CD14-positive monocyte (primary cell): ENCODE results near the gene STX2. TPM values are rescaled to one million over a fixed set of nuclear protein-coding genes. Genes with fewer than 3 reads are reported as not detected.
A peak's percentile ranks its signal among the peaks of the same experiment; 100 is the strongest.

ENCODE experiments used
- DNase-seq, 3 donors: peaks; one replicate each; pipeline ENCODE4 v3.0.0-alpha.2; 2011 to 2022
- H2AFZ ChIP-seq: 2 replicates; pipeline ENCODE4 v1.6.0; 2012; ENCODE audit warnings: mild to moderate bottlenecking, low read depth, low read length, inconsistent platforms; ENCODE audit not compliant: insufficient read depth, poor library complexity, severe bottlenecking
- H3K27ac ChIP-seq, 2 donors: 1 replicate in 1 of 2; 2 replicates in 1 of 2; pipeline ENCODE4 v1.5.1; 2012 to 2013; ENCODE audit warnings: low read length in 2 of 2, control low read depth in 1 of 2, inconsistent platforms in 1 of 2, low read depth in 1 of 2, mild to moderate bottlenecking in 1 of 2
- H3K27me3 ChIP-seq, 2 donors: one replicate each; pipeline versions ENCODE4 v1.6.0 to v1.6.1; 2011 to 2013; ENCODE audit warnings: low read length in 2 of 2; ENCODE audit not compliant: control insufficient read depth in 2 of 2, insufficient read depth in 2 of 2
- H3K36me3 ChIP-seq, 2 donors: replicated peaks in 1 of 2; 1 replicate in 1 of 2; 2 replicates in 1 of 2; pipeline versions ENCODE4 v1.5.1 to v1.6.1; 2012 to 2013; ENCODE audit warnings: low read length in 2 of 2, control low read depth in 1 of 2, inconsistent platforms in 1 of 2, mild to moderate bottlenecking in 1 of 2; ENCODE audit not compliant: insufficient read depth in 2 of 2, control insufficient read depth in 1 of 2
- H3K4me1 ChIP-seq, 2 donors: 1 replicate in 1 of 2; 2 replicates in 1 of 2; pipeline versions ENCODE4 v1.5.1 to v1.6.1; 2012 to 2013; ENCODE audit warnings: low read length in 2 of 2, control low read depth in 1 of 2, inconsistent platforms in 1 of 2, mild to moderate bottlenecking in 1 of 2, moderate library complexity in 1 of 2; ENCODE audit not compliant: insufficient read depth in 2 of 2, control insufficient read depth in 1 of 2
- H3K4me2 ChIP-seq: replicated peaks from 2 replicates; pipeline ENCODE3; 2012; ENCODE audit warnings: low read length, moderate library complexity, mild to moderate bottlenecking; ENCODE audit not compliant: poor library complexity, severe bottlenecking; ENCODE audit errors: extremely low read depth
- H3K4me3 ChIP-seq, 3 experiments: fragments of 200-600 bp in 1 of 3; sonication (generic) in 1 of 3; replicated peaks in 1 of 3; 1 replicate in 2 of 3; 2 replicates in 1 of 3; pipeline ENCODE4 v1.5.1; 2011 to 2013; ENCODE audit warnings: low read length in 3 of 3, mild to moderate bottlenecking in 3 of 3, control low read depth in 2 of 3, low read depth in 2 of 3, inconsistent platforms in 1 of 3, moderate library complexity in 1 of 3
- H3K79me2 ChIP-seq: 2 replicates; pipeline ENCODE4 v1.6.0; 2012; ENCODE audit warnings: mild to moderate bottlenecking, control low read depth, inconsistent platforms, low read length, moderate library complexity; ENCODE audit not compliant: insufficient read depth
- H3K9ac ChIP-seq: 2 replicates; pipeline ENCODE4 v1.6.0; 2017; ENCODE audit warnings: low read length, mild to moderate bottlenecking; ENCODE audit not compliant: insufficient read depth, poor library complexity, severe bottlenecking
- H3K9me3 ChIP-seq, 2 donors: replicated peaks in 1 of 2; 1 replicate in 1 of 2; 2 replicates in 1 of 2; pipeline versions ENCODE4 v1.5.1 to v1.6.1; 2012 to 2013; ENCODE audit warnings: low read length in 2 of 2, control low read depth in 1 of 2; ENCODE audit not compliant: control insufficient read depth in 1 of 2, insufficient read depth in 1 of 2
- H4K20me1 ChIP-seq: 2 replicates; pipeline ENCODE4 v1.6.0; 2012; ENCODE audit warnings: mild to moderate bottlenecking, low read length, control low read depth, moderate library complexity; ENCODE audit not compliant: insufficient read depth
- H3K27ac Mint-ChIP-seq, 7 donors: one replicate each; pipeline ENCODE4 v1.8.0; 2020; ENCODE audit warnings: mild to moderate bottlenecking in 7 of 7, mixed read lengths in 7 of 7, moderate library complexity in 6 of 7, inconsistent platforms in 2 of 7
- H3K27me3 Mint-ChIP-seq, 3 donors: one replicate each; pipeline ENCODE4 v1.8.0; 2021 to 2022; ENCODE audit warnings: low read depth in 3 of 3, mild to moderate bottlenecking in 3 of 3, mixed read lengths in 3 of 3, moderate library complexity in 3 of 3, inconsistent platforms in 1 of 3
- H3K36me3 Mint-ChIP-seq, 2 donors: one replicate each; pipeline ENCODE4 v1.8.0; 2020; ENCODE audit warnings: mixed read lengths in 2 of 2, inconsistent platforms in 1 of 2, mild to moderate bottlenecking in 1 of 2
- H3K4me1 Mint-ChIP-seq: one replicate; pipeline ENCODE4 v1.8.0; 2020; ENCODE audit warnings: mild to moderate bottlenecking, mixed read lengths
- H3K4me3 Mint-ChIP-seq, 2 donors: one replicate each; pipeline ENCODE4 v1.8.0; 2020; ENCODE audit warnings: mild to moderate bottlenecking in 2 of 2, mixed read lengths in 2 of 2, moderate library complexity in 1 of 2
- H3K9me3 Mint-ChIP-seq, 7 donors: one replicate each; pipeline ENCODE4 v1.8.0; 2020 to 2022; ENCODE audit warnings: mixed read lengths in 7 of 7, mild to moderate bottlenecking in 6 of 7, moderate library complexity in 6 of 7, inconsistent platforms in 2 of 7
- CTCF ChIP-seq: fragments of 200-600 bp; IDR thresholded peaks from one replicate; pipeline ENCODE4 v1.8.0; 2022; ENCODE audit warnings: antibody characterized with exemption, mild to moderate bottlenecking
- WGBS: methylation state at CpG from one replicate; pipeline ENCODE4 v1.1.5; 2013; ENCODE audit warnings: missing lambda C conversion rate; ENCODE audit not compliant: insufficient coverage; 5-methylcytosine and 5-hydroxymethylcytosine counted together
- intact Hi-C, 2 donors: fragments of 100-400 bp; cut with micrococcal nuclease; formaldehyde crosslinking; loops; one replicate each; pipeline versions ENCODE4 v1.15.0 to v1.15.1; 2023
- polyA plus RNA-seq, 3 donors: library from polyadenylated mRNA; depleted of rRNA in 1 of 3; unstranded in 2 of 3; stranded (reverse) in 1 of 3; fragments of 300-500 nt in 2 of 3; fragments of >200 nt in 1 of 3; fragmentation: Illumina TruSeq in 2 of 3; gene quantifications; 1 replicate in 2 of 3; 2 replicates in 1 of 3; pipeline ENCODE4 v1.2.3, GENCODE V29; 2012 to 2021

The STX2 gene
- polyA plus RNA-seq, 3 donors: 4.8 to 32.9 (median 7.6) TPM

- 100% methylated on average over 1 of the region's 6 CpGs for WGBS
- Mint-ChIP-seq H3K4me1 (peaks cover 46% of the 10 kb centered on the region), H3K27me3 (peaks cover 7 to 11% (median 10%) of the 10 kb centered on the region in 3 donors), H3K9me3 (no peaks in the 10 kb centered on the region), H3K4me3 (no peak overlapping the region), H3K27ac (no peak overlapping the region), H3K36me3 (peaks cover 12 to 13% of the 10 kb centered on the region in 2 donors)
- peaks cover 0 to 5% of the 10 kb centered on the region in 2 donors for H3K27me3 ChIP-seq
- intact Hi-C loops: loop anchor here in 1 of 2 donors (5.0 kb wide), 1 partner anchor 37 kb away; the partner anchor contains the start of gene RAN
- no peak overlapping the region for H3K4me3 ChIP-seq
- H3K36me3 ChIP-seq: no peaks in the 10 kb centered on the region
- peaks cover 27% of the 10 kb centered on the region for H3K79me2 ChIP-seq
- H2AFZ ChIP-seq: no peak overlapping the region
- H3K27ac ChIP-seq: no peak overlapping the region
- H3K4me1 ChIP-seq: peaks cover 28 to 41% of the 10 kb centered on the region in 2 donors
- no peak overlapping the region for H3K9ac ChIP-seq
- no peak for TF ChIP-seq CTCF
- H3K9me3 ChIP-seq: no peaks in the 10 kb centered on the region
- H4K20me1 ChIP-seq: peaks cover 21% of the 10 kb centered on the region
- no peak overlapping the region for H3K4me2 ChIP-seq
- DNase-seq: no peak
These were observed 3.6 kb downstream of the STX2 start for GRCh38 chr12:130835436-130835835.

- H3K4me2 ChIP-seq: no peak overlapping the region
- Mint-ChIP-seq H3K9me3 (no peaks in the 10 kb centered on the region), H3K36me3 (peaks cover 13 to 15% of the 10 kb centered on the region in 2 donors), H3K4me1 (peaks cover 46% of the 10 kb centered on the region), H3K27ac (no peak overlapping the region), H3K4me3 (no peak overlapping the region), H3K27me3 (peaks cover 7 to 11% (median 10%) of the 10 kb centered on the region in 3 donors)
- no peaks in the 10 kb centered on the region for H3K36me3 ChIP-seq
- no peak overlapping the region for H3K4me3 ChIP-seq
- H3K9me3 ChIP-seq: no peaks in the 10 kb centered on the region
- 26% methylated on average over 7 of the region's 11 CpGs for WGBS
- H3K27me3 ChIP-seq: peaks cover 0 to 5% of the 10 kb centered on the region in 2 donors
- H2AFZ ChIP-seq: no peak overlapping the region
- DNase-seq: peak; percentile 24 to 39 (median 32)
- no peak overlapping the region for H3K27ac ChIP-seq
- peaks cover 21% of the 10 kb centered on the region for H4K20me1 ChIP-seq
- no peak overlapping the region for H3K9ac ChIP-seq
- intact Hi-C loops: loop anchor here in 1 of 2 donors (5.0 kb wide), 1 partner anchor 37 kb away; the partner anchor contains the start of gene RAN
- no peak for TF ChIP-seq CTCF
- H3K4me1 ChIP-seq: peaks cover 28 to 41% of the 10 kb centered on the region in 2 donors
- H3K79me2 ChIP-seq: peaks cover 31% of the 10 kb centered on the region
These were observed 4.0 kb downstream of the STX2 start for GRCh38 chr12:130835011-130835410.
